ENCODE results near the gene TLCD2.
"Not testable (repeated sequence)": the region's sequence is repeated elsewhere in the genome, so short reads cannot be mapped to it uniquely, and the experiment has no call there.

The TLCD2 gene

GRCh38 chr17:1695365-1695764 is 14.8 kb downstream of the TLCD2 start:
- no peak for FAIRE-seq

GRCh38 chr17:1693339-1693738 is 16.8 kb downstream of the TLCD2 start:
- FAIRE-seq (no peak), DNase-seq (ENCODE audit: insufficient read length, low spot score) (no peak)

More at GRCh38 chr17:1695365-1695764, 14.8 kb downstream of the TLCD2 start:
- no peak for DNase-seq (ENCODE audit: insufficient read length, low spot score)

- no peak for DNase-seq (ENCODE audit: insufficient read length, low spot score)
- FAIRE-seq = no peak
These were observed 19.5 kb downstream of the TLCD2 start for GRCh38 chr17:1690544-1691221.

GRCh38 chr17:1688405-1688804 is 21.8 kb downstream of the TLCD2 start:
- not testable (repeated sequence) for FAIRE-seq; DNase-seq (ENCODE audit: insufficient read length, low spot score)

GRCh38 chr17:1686086-1686485 is 24.1 kb downstream of the TLCD2 start:
- no peak for DNase-seq (ENCODE audit: insufficient read length, low spot score)

GRCh38 chr17:1684378-1685189 is 25.6 kb downstream of the TLCD2 start, which contains the start of gene PRPF8:
Gene PRPF8, minus strand, starts transcription at chr17:1684867. Its CDS starts 296 bp downstream, at chr17:1684571.
- FAIRE-seq (peak; percentile 98), DNase-seq (ENCODE audit: insufficient read length, low spot score) (peak; percentile 100)

More at GRCh38 chr17:1686086-1686485, 24.1 kb downstream of the TLCD2 start:
- FAIRE-seq = no peak

- no peak for DNase-seq (ENCODE audit: insufficient read length, low spot score)
- no peak for FAIRE-seq
These were observed 26.7 kb downstream of the TLCD2 start for GRCh38 chr17:1683459-1683858.

- DNase-seq (ENCODE audit: insufficient read length, low spot score) (no peak), FAIRE-seq (no peak)
These were observed 33.8 kb downstream of the TLCD2 start for GRCh38 chr17:1676401-1676800.

- no peak for FAIRE-seq
- no peak for DNase-seq (ENCODE audit: insufficient read length, low spot score)
These were observed 37.0 kb downstream of the TLCD2 start for GRCh38 chr17:1673041-1673785.

- not testable (repeated sequence) for FAIRE-seq; DNase-seq (ENCODE audit: insufficient read length, low spot score)
These were observed 46.2 kb downstream of the TLCD2 start for GRCh38 chr17:1663934-1664333.

GRCh38 chr17:1661045-1661444 is 49.1 kb downstream of the TLCD2 start:
- DNase-seq (ENCODE audit: insufficient read length, low spot score) = no peak
- FAIRE-seq = no peak

- FAIRE-seq = no peak
These were observed 52.1 kb downstream of the TLCD2 start for GRCh38 chr17:1658100-1658499.

GRCh38 chr17:1653735-1654134 is 56.4 kb downstream of the TLCD2 start:
- FAIRE-seq (no peak), DNase-seq (ENCODE audit: insufficient read length, low spot score) (no peak)

More at GRCh38 chr17:1658100-1658499, 52.1 kb downstream of the TLCD2 start:
- DNase-seq (ENCODE audit: insufficient read length, low spot score) = no peak

- DNase-seq (ENCODE audit: insufficient read length, low spot score); FAIRE-seq: not testable (repeated sequence)
These were observed 57.4 kb downstream of the TLCD2 start for GRCh38 chr17:1652794-1653193.

Data from GM19239 (cell line).